K562 (cell line): ENCODE measurements around the gene COMTD1. TPM values are rescaled to one million over a fixed set of nuclear protein-coding genes. Genes with fewer than 3 reads are reported as not detected.

Source experiments
- AFF1 ChIP-seq, 2 experiments: fragments of 450-650 bp; IDR thresholded peaks; 2 replicates each; pipeline ENCODE4 v1.6.1; 2018; ENCODE audit warnings: mild to moderate bottlenecking in 2 of 2, low read depth in 1 of 2; ENCODE audit not compliant: partially characterized antibody in 2 of 2
- CHD4 ChIP-seq: fragments of 200-600 bp; sonication (generic); IDR thresholded peaks from 3 replicates; pipeline ENCODE4 v1.6.1; 2012; ENCODE audit warnings: low read depth, mild to moderate bottlenecking, mixed read lengths, low read length, inconsistent platforms; ENCODE audit not compliant: insufficient read depth, insufficient replicate concordance, poor library complexity, severe bottlenecking
- CTBP1 ChIP-seq: fragments of 450-650 bp; IDR thresholded peaks from 2 replicates; pipeline ENCODE4 v1.6.1; 2016; ENCODE audit warnings: borderline replicate concordance
- DLX4 ChIP-seq: fragments of 250-450 bp; sonication (Bioruptor Pico); IDR thresholded peaks from 2 replicates; pipeline ENCODE4 v1.6.1; 2021; ENCODE audit warnings: mild to moderate bottlenecking
- ELF2 ChIP-seq: fragments of 250-450 bp; sonication (Bioruptor Pico); IDR thresholded peaks from 2 replicates; pipeline ENCODE4 v1.5.0; 2021; ENCODE audit warnings: mild to moderate bottlenecking
- GABPA ChIP-seq: fragments of 200-800 bp; sonication (Bioruptor generic); conservative IDR thresholded peaks from 2 replicates; pipeline ENCODE4 v1.6.1; 2016; ENCODE audit warnings: low read depth, missing genetic modification characterization, missing compliant biosample characterization
- HCFC1 ChIP-seq: IDR thresholded peaks from 2 replicates; pipeline ENCODE4 v1.6.1; 2012; ENCODE audit warnings: low read depth, low read length, improper control_type of control experiment
- L3MBTL2 ChIP-seq: fragments of 450-650 bp; IDR thresholded peaks from 2 replicates; pipeline ENCODE4 v1.6.1; 2016; ENCODE audit warnings: mild to moderate bottlenecking, moderate library complexity
- MXD1 ChIP-seq: fragments of 250-450 bp; sonication (Bioruptor Pico); IDR thresholded peaks from 2 replicates; pipeline ENCODE4 v1.8.0; 2021; ENCODE audit warnings: borderline replicate concordance, mild to moderate bottlenecking, moderate library complexity; ENCODE audit not compliant: poor library complexity, severe bottlenecking
- NFE2 ChIP-seq: IDR thresholded peaks from 2 replicates; pipeline ENCODE4 v1.6.1; 2014; ENCODE audit warnings: antibody characterized with exemption, low read depth
- POLR3A ChIP-seq: IDR thresholded peaks from 2 replicates; pipeline ENCODE4 v1.6.1; 2011; ENCODE audit warnings: borderline replicate concordance, mild to moderate bottlenecking, moderate library complexity; ENCODE audit not compliant: insufficient read length, insufficient read depth; ENCODE audit errors: extremely low read depth
- RBM14 ChIP-seq: fragments of 200-400 bp; formaldehyde crosslinking; IDR thresholded peaks from 2 replicates; pipeline ENCODE4 v1.6.1; 2018; ENCODE audit warnings: low read depth, mild to moderate bottlenecking, low read length, moderate library complexity, borderline replicate concordance; ENCODE audit not compliant: insufficient read depth
- SMAD2 ChIP-seq: fragments of 150-350 bp; IDR thresholded peaks from 2 replicates; pipeline ENCODE4 v1.6.1; 2014; ENCODE audit warnings: low read depth, mild to moderate bottlenecking, low read length
- STAT5B ChIP-seq: fragments of 250-450 bp; sonication (Bioruptor Pico); IDR thresholded peaks from 2 replicates; pipeline ENCODE4 v1.8.0; 2021; ENCODE audit warnings: mild to moderate bottlenecking, inconsistent platforms
- SUPT5H ChIP-seq: fragments of 450-650 bp; IDR thresholded peaks from 2 replicates; pipeline ENCODE4 v1.6.1; 2016
- XRCC3 ChIP-seq: fragments of 450-650 bp; IDR thresholded peaks from 2 replicates; pipeline ENCODE4 v1.6.1; 2017; ENCODE audit warnings: mild to moderate bottlenecking, moderate library complexity
- ZNF23 ChIP-seq: fragments of 250-450 bp; sonication (Bioruptor Pico); IDR thresholded peaks from 2 replicates; pipeline ENCODE4 v1.4.0; 2020; ENCODE audit warnings: mild to moderate bottlenecking
- ZNF592 ChIP-seq: fragments of 450-650 bp; IDR thresholded peaks from 2 replicates; pipeline ENCODE4 v1.6.1; 2017; ENCODE audit warnings: antibody characterized with exemption, mild to moderate bottlenecking
- polyA plus RNA-seq, 8 experiments: library from polyadenylated mRNA; depleted of rRNA in 4 of 8; stranded (reverse) in 5 of 8; unstranded in 3 of 8; fragments of >200 nt; fragmentation: Nextera tagmentation in 2 of 8; fragmentation: Illumina TruSeq in 1 of 8; extraction: Ambion mirVana in 2 of 8; extraction: Trizol in 1 of 8; gene quantifications; 2 replicates each; pipeline versions ENCODE4 v1.2.1 to v1.2.3, GENCODE V29; 2011 to 2014; ENCODE audit warnings: inconsistent platforms in 1 of 8, missing spikeins in 1 of 8
- total RNA-seq, 7 experiments: library from RNA; depleted of rRNA in 6 of 7; stranded (reverse); fragments of >200 nt in 6 of 7; fragmentation: Illumina TruSeq in 2 of 7; extraction: Trizol in 2 of 7; gene quantifications; 2 replicates each; pipeline versions ENCODE4 v1.2.1 to v1.2.3, GENCODE V29; 2011 to 2021; ENCODE audit warnings: low replicate concordance in 1 of 7

Gene COMTD1
- total and polyA plus RNA-seq, 9 of the 15 experiments (the other 6 are each of a cell fraction or from before 2014, with no cell fraction given): 0.41 to 112 (median 13.7) TPM

GRCh38 chr10:75234017-75234682, 1.6 kb downstream of the COMTD1 start (continued):
- TF ChIP-seq AFF1 (IDR thresholded peaks at IDR 0.05; ENCODE audit: low read depth in 1 of 2, partially characterized antibody in 2 of 2) (no peak), NFE2 (0 out of 2 replicates have a peak, but pooled peaks have one; percentile 3), POLR3A (no peak), SUPT5H (peak; percentile 71), RBM14 (no peak), HCFC1 (peak; percentile 18; the same call in 1 of the 2 replicates), ELF2 (CRISPR knock-in tag) (no peak), GABPA (tag) (no peak), CHD4 (no peak), ZNF592 (0 out of 2 replicates have a peak, but pooled peaks have one; percentile 58), CTBP1 (no peak; the same call in 1 of the 2 replicates), ZNF23 (CRISPR knock-in tag) (no peak), L3MBTL2 (peak; percentile 74), SMAD2 (no peak), STAT5B (CRISPR knock-in tag) (no peak), DLX4 (CRISPR knock-in tag) (no peak), XRCC3 (no peak), MXD1 (CRISPR knock-in tag) (no peak)
